ENCODE data around the gene SRRM4.

GRCh38 chr12:119016715-119017114, 35.4 kb downstream of the SRRM4 start:
- TF ChIP-seq CTCF (optimal IDR thresholded peaks at IDR 0.05 in 1 of 3, IDR thresholded peaks at IDR 0.05 in 1 of 3, conservative IDR thresholded peaks at IDR 0.05 in 1 of 3; ENCODE audit: extremely low read depth in 1 of 3, insufficient read depth in 2 of 3, low read length in 3 of 3) (no peak), EZH2 (IDR thresholded peaks at IDR 0.05; ENCODE audit: low read length) (no peak)

All from keratinocyte (primary cell).